Measurements from ENCODE around the gene RAB40C.
A peak's percentile ranks its signal among the peaks of the same experiment; 100 is the strongest.

Gene RAB40C

DNA sequence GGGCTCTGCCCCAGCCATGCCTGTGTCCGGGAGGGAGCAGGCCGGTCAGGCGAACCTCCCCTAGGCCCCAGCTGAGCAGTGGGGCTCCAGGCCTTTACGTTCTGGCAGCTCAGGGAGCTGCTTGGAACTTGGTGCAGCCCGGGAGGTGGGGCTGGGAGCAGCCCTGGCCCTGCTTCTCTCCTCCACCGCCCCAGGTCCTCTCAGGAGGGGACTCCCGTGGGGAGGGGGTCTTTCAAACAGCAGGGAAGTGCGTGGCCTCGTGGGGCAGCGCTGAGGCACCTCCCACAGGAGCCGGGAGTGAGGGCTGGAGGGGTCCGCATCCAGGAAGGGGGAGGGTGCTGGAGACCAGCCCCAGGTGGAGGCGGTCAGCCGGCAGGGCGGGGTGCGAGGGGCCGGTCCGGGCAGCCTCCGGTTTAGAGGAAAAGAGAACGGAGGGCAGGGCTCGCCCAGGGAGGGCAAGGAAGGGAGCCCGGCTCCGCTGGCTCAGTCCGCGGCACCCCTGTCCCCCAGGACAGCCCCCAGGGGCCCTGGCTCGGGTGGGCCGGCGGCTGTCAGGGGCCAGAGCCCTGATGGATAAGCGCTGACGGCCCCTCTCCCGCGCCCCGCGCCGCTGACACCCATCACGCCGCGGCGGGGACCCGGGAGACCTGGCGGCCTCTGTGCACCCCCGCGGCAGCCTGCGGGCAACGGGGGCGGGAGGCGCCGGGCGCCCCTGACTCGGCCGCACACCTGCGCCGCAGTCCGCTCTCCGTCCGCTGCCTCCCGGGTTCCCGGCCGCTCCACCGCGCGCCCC, 30.3 kb upstream of the RAB40C start:
- DNase-seq: no peak

DNA sequence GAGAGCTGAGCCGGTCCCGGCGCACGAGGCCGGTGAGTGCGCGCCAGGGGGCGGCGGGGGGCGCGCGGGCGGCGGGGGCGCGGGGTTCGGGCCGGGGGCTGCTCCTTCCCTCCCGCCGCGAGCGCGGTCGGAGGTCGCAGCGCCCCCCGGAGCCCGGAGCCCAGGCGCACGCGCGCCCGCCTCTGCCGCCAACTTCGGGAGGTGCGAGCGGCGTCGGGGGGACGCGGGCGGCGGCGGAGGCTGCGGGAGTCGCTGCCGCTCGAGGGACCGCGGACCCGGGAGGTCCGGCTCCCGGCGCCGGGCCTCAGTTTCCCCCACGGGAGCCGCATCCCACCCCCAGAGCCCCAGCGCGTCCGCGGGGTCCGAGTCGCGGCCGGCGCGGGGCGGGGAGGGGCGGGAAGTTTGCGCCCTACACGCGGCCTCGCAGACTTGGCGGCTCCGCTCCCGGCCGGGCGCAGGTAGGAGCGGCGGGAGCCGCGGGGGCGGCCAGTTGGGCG, 29.6 kb upstream of the RAB40C start, which contains the start of gene PRR35:
PRR35 (plus strand) TSS at position 191 of the 497 bp plus-strand sequence. CDS start 2,901 bp downstream, outside the sequence.
- no peak for DNase-seq

DNA sequence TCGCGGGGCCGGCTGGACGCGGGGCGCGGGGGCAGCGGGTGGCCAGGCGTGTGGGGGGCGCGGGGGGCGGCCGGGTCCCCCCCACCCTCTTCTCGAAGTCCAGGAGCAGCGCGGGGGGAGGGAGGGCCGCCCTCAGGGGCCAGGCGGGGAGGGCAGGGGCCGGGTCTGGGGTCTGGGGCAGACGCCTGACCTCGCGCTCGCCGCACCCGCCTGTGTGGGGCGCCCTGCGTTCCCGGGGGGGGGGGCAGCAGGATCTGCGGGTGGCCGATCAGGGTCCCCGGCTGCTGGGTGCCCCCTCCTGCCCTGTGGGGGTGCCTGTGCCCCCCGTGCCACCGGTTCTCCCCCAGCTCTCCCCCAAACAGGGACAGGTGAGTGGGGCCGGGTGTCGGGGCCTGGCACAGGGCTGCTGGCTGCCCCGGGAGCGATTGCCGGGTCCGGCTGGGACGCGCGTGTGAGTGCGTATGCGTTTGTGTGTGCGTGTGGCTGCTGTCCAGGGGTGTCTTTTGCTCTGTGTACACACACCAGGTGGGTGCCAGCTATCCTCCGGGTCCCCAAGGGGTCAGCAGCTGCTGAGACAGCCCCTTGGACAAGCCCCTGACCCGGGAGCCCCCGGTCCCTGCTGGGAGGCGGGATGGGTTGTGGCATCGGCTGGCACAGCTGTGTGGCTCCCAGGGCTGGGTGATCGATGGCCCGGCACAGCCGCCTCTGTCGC, 29.0 kb upstream of the RAB40C start:
- DNase-seq: no peak

GRCh38 chr16:561413-561794, 28.5 kb upstream of the RAB40C start:
- DNase-seq: no peak

DNA sequence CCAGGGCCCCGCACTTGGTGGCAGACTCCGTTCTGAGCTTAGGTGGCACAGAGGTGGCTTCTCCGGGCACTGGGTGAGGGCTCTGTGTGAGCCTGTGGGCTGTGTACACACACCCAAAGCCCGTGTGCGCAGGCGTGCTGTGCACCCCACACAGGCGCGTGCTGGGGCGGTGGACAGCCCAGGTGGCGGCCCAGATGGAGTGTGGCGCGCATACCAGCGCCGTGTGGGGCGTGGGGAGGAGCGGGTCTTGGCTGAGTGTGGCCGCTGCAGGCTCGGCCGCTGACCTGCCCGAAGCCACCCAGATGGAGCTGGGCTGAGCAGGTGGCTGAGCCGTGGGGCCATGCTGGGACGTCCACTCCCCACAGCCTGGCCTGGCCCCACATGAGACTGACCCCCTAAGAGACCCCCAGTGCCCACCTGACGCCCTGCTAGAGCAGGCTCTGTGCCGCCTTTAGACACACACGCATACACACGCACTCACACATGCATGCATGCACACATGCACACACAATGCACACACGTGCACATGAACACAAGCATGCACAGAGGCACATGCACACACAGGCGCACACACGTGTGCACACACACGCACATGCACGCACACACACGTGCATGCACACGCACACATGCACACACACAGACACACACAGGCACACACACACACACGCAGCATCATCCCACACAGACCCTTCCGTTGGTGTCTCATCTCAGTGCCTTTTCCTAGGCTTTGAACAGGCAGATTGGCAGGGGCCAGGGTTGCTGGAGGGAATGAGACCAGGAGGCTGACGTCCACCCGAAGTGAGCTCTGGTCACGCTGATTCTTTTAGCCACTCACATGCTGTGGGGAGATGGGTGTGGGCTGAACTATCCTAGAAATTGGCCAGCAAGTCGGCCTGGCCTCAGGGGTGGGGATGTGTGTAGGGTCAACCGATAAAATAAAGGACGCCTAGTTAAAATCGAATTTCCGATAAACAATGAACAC, 27.6 kb upstream of the RAB40C start:
- DNase-seq: no peak

DNA sequence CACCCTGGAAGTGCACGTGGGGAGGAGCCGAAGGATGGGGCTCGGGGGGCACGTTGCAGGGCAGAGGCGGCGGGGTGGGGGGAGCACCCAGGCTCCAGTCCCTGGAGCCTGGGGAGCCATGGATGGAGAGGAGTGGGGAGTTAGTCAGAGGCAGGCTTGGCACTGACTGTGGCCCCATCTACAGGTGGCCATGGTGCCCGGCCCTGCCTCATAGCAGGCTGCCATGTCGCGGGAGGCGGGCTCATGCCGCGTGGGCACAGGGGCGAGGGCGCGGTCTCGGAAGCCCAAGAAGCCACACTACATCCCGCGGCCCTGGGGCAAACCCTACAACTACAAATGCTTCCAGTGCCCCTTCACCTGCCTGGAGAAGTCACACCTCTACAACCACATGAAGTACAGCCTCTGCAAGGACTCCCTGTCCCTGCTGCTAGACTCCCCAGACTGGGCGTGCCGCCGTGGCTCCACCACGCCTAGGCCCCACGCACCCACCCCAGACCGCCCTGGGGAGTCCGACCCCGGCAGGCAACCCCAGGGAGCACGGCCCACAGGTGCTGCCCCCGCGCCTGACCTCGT, 26.7 kb upstream of the RAB40C start:
- DNase-seq: no peak

DNA sequence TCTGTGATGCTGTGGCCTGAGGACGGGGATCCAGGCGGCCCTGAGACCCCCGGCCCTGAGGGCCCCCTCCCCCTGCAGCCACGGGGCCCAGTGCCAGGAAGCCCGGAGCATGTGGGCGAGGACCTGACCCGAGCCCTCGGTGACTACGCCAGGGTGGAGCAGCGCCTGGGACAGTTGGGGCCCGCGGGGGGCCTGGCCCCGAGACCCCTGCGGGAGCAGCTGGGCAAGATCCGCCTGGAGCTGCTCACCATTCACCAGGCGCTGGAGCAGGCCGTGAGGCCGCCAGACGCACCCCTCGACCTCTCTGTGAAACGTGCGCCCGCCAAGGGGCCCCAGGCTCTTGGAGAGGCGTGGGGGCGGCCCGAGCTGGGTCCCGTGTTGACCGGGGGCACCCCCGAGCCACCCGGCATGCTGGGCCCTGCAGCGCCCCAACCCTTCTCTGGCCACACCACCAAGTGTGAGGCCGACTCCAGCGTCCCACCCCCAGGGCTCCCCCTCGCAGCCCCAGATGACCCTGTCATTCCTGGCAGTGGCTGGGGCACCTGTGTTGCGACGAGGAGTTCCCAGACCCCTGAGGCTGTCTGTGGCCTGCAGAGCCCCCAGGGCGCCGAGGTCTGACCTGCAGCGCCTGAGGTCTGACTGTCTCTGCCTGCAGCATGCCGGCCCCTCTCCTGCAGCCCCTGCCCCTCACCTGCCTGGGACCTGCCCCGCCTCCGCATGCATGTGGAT, 25.0 kb upstream of the RAB40C start:
- DNase-seq: no peak

- no peak for DNase-seq
Observed at GRCh38 chr16:565419-566330, 24.2 kb upstream of the RAB40C start.

GRCh38 chr16:566475-567372, 23.1 kb upstream of the RAB40C start, which contains the start of gene NHLRC4:
Gene NHLRC4, plus strand, starts transcription at chr16:567005. Its CDS starts 1,043 bp downstream, at chr16:568048.
- DNase-seq: peak; percentile 57

DNA sequence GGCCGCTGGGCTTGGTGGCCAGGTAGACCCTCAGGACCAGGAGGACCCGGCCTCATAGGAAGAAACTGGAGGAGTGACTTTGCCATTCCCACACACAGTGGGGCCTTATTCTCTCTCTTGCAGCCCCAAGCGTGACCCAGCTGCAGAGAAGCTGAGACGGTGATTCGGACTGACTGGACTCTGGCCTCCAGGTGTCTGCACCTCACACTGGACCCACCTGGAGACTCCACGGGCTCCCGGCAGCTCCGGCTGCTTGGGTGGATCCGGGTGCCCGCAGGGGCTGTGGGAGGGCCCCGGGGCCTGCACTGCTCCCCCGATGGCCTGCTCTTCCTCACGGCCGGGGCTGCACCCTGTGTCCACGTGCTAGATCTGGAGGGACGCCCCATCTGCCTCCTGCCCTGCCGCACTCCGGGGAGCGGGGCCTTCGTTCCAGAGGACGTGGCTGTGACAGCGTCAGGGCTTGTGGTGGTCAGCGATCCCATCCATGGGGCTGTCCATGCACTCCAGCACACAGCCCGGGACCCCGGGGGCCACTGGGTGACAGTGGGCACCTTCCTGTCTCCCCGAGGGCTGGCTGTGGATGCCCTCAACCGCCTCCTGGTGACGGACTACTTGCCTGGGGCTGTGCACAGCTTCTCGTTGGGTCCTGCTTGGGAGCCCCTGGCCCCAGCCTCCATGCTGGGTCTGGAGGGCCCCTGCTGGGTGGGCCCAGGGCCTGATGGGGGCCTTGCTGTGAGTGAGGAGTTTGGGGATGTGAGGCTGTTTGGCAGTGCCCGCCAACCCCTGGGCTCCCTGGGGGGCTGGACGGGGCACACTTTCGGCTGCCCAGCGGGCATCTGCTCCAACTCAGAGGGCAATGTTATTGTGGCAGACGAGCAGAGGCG, 22.3 kb upstream of the RAB40C start:
- DNase-seq: no peak

GRCh38 chr16:568401-569258, 21.2 kb upstream of the RAB40C start:
- no peak for DNase-seq

- peak; percentile 68 for DNase-seq
Observed at GRCh38 chr16:569445-570254, 20.2 kb upstream of the RAB40C start, which contains the start of gene PIGQ. Gene PIGQ, plus strand, starts transcription at chr16:569968. Its CDS starts 4,107 bp downstream, at chr16:574075.

DNA sequence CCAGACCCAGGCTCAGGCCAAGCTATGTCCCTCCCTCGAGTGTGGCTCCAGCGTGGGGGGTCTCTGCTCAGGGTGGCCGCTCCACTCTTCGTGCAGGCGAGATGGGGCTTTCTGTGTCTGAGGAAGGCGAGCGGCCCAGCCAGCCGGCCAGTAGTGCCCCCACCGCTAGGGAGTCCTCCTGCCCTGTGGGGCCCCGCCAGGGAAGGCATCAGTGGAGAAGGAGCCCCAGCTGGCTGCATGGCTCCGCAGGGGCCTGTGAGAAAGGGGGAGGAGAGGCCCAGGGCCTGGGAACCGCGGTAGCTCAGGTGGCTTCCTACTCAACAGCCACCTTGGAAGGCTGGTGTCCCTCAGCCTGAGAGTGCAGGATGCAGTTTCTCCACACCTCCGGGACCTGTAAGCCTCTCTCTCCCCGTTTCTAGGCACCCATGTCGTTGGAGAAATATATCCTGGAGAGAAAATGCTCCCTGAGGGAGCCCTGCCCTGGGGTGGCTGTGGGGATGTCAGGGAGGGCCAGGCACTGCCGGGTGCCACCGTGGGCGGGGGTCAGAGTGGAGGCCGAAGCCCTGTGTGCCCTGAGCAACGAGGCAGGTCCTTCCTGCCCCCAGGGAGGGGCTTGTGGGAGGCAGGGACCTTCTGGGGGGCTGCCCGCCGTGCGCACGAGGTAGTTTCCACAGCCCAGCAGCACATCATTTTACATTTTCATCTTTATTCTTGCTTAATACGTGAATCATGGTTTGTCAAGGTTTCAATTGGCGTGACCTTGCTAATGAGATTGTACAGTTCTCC, 16.8 kb upstream of the RAB40C start:
- DNase-seq: no peak

DNA sequence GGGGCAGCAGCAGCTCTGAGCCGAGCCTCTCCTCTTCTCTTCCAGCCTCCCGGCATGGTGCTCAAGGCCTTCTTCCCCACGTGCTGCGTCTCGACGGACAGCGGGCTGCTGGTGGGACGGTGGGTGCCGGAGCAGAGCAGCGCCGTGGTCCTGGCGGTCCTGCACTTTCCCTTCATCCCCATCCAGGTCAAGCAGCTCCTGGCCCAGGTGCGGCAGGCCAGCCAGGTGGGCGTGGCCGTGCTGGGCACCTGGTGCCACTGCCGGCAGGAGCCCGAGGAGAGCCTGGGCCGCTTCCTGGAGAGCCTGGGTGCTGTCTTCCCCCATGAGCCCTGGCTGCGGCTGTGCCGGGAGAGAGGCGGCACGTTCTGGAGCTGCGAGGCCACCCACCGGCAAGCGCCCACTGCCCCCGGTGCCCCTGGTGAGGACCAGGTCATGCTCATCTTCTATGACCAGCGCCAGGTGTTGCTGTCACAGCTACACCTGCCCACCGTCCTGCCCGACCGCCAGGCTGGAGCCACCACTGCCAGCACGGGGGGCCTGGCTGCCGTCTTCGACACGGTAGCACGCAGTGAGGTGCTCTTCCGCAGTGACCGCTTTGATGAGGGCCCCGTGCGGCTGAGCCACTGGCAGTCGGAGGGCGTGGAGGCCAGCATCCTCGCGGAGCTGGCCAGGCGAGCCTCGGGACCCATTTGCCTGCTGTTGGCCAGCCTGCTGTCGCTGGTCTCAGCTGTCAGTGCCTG, 15.7 kb upstream of the RAB40C start:
- no peak for DNase-seq

Data from activated CD4-positive, alpha-beta T cell treated with anti-CD3 and anti-CD28 coated beads, Interleukin-2, amount 50 U/mL, for 16 hours (primary cell).